ENCODE measurements around the gene MRPS27.

Gene MRPS27

GRCh38 chr5:72293495-72294055, 26.5 kb downstream of the MRPS27 start:
- in situ Hi-C loops (cut with HindIII; ENCODE audit: low sequenced_read_pairs) = no loop called here

GRCh38 chr5:72292411-72292810, 27.6 kb downstream of the MRPS27 start:
- in situ Hi-C loops (cut with HindIII; ENCODE audit: low sequenced_read_pairs) = no loop called here

GRCh38 chr5:72291601-72292000, 28.4 kb downstream of the MRPS27 start:
- in situ Hi-C loops (cut with HindIII; ENCODE audit: low sequenced_read_pairs) = no loop called here

- in situ Hi-C loops (cut with HindIII; ENCODE audit: low sequenced_read_pairs) = no loop called here
Observed at GRCh38 chr5:72290356-72291133, 29.5 kb downstream of the MRPS27 start.

- in situ Hi-C loops (cut with HindIII; ENCODE audit: low sequenced_read_pairs) = no loop called here
Observed at GRCh38 chr5:72288924-72289323, 31.1 kb downstream of the MRPS27 start.

DNA sequence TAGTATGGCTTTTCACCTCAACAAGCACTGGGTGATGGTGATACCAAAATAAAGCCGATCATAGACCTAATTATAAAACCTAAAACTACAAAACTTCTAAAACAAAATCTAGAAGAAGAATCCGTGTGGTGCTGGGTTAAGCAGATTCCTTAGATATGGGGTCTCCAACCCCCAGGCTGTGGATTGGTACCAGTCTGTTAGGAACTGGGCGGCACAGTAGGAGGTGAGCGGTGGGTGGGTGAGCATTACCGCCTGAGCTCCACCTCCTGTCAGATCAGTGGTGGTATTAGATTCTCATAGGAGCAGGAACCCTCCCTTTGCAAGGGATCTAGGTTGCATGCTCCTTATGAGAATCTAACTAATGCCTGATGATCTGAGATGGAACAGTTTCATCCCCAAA, 33.2 kb downstream of the MRPS27 start:
- in situ Hi-C loops (cut with HindIII; ENCODE audit: low sequenced_read_pairs) = no loop called here

GRCh38 chr5:72285424-72285821, 34.6 kb downstream of the MRPS27 start:
- in situ Hi-C loops (cut with HindIII; ENCODE audit: low sequenced_read_pairs) = no loop called here

GRCh38 chr5:72284559-72285423, 35.2 kb downstream of the MRPS27 start:
- in situ Hi-C loops (cut with HindIII; ENCODE audit: low sequenced_read_pairs) = loop anchor here (5.0 kb wide), 1 partner anchor 37 kb away; no protein-coding TSS in a partner anchor

- in situ Hi-C loops (cut with HindIII; ENCODE audit: low sequenced_read_pairs) = loop anchor here (5.0 kb wide), 1 partner anchor 36 kb away; no protein-coding TSS in a partner anchor
Observed at GRCh38 chr5:72283358-72283757, 36.7 kb downstream of the MRPS27 start.

- in situ Hi-C loops (cut with HindIII; ENCODE audit: low sequenced_read_pairs) = loop anchor here (5.0 kb wide), 1 partner anchor 36 kb away; no protein-coding TSS in a partner anchor
Observed at GRCh38 chr5:72282878-72283277, 37.2 kb downstream of the MRPS27 start.

DNA sequence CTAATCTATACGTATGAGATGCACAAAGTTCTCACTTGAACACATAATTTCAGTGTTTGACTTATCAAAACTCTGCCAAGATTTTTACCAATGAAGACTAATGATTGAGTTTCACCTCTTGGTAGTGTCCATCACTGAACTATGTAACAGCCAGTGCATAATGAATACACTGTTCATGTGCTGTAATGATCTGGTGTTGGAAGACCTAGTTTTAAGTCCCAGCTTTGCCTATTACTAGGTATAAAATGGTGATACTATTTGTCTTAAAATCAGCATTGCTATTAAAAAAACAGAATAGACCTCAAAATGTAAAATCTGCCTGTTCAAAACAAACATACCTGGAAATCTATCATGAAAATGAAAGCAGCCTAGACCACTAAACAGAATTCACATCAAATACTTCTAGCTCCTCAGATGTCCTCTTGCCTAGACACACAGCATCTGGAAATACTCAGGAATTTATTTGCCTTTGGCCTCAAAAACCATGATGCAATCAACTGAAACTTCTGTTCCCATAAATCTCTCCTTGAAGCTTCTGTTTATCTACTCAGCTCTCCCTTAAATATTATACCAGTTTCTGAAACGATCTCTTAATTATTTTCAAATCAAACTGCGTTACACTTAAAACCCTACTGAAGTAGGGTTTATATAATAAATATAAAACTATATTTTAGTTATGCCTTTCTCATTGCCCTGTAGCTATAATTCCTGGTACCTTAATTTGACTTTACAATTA, 38.1 kb downstream of the MRPS27 start:
- in situ Hi-C loops (cut with HindIII; ENCODE audit: low sequenced_read_pairs) = loop anchor here (5.0 kb wide), 1 partner anchor 35 kb away; no protein-coding TSS in a partner anchor

GRCh38 chr5:72281430-72281763, 38.6 kb downstream of the MRPS27 start:
- in situ Hi-C loops (cut with HindIII; ENCODE audit: low sequenced_read_pairs) = loop anchor here (5.0 kb wide), 1 partner anchor 34 kb away; no protein-coding TSS in a partner anchor

DNA sequence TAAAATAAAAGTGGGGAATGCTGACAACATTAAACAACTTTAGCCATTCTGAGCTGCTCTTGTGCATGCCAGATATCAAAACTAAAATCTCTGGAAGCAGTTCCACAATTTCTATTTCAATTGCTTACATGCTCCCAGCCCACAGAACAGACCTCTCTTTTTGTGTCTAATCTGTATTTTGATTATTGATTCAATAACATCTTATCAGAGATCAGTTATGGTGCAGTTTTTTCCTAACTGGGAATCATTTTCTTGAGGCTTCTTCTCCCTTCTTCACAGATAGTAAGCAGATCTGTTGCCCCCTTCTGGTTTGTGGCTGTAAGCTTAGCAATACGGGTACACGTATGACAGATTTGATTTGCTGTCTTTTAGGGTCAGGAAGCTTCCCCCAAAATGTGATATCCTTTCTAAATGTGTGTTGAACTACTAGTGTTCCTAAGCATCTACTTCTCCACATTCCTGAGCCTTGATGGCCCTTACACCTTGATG, 39.4 kb downstream of the MRPS27 start:
- in situ Hi-C loops (cut with HindIII; ENCODE audit: low sequenced_read_pairs) = loop anchor here (5.0 kb wide), 1 partner anchor 33 kb away; no protein-coding TSS in a partner anchor

DNA sequence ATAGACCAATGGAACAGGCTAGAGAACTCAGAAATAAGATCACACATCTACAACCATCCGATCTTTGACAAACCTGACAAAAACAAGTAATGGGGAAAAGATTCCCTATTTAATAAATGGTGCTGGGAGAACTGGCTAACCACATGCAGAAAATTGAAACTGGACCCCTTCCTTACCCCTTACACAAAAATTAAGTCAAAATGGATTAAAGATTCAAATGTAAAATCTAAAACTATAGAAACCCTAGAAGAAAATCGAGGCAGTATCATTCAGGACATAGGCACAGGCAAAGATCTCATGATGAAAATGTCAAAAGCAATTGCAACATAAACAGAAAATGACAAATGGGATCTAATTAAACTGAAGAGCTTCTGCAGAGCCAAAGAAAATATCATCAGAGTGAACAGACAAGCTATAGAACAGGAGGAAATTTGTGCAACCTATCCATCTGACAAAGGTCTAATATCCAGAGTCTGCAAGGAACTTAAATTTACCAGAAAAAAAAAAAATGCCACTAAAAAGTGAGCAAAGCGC, 43.8 kb downstream of the MRPS27 start:
- in situ Hi-C loops (cut with HindIII; ENCODE audit: low sequenced_read_pairs) = no loop called here

- in situ Hi-C loops (cut with HindIII; ENCODE audit: low sequenced_read_pairs) = no loop called here
Observed at GRCh38 chr5:72273547-72273946, 46.5 kb downstream of the MRPS27 start.

DNA sequence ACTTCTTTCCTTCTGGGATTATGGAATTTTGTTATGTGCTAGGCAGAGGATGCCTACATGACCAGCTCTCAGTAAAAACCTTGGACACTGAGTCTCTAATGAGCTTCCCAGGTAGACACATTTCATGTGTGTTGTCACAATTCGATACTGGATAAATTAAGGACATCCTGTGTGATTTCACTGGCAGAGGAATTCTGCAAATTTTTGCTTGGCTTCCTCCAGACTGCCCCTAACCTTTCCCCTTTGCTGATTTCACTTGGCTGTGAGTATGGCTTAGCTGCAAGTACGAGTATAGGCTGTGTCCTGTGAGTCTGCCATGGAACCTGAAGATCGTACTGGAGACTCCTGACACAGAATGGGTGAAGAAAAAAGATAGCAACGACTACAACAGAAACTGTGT, 47.6 kb downstream of the MRPS27 start:
- in situ Hi-C loops (cut with HindIII; ENCODE audit: low sequenced_read_pairs) = no loop called here

DNA sequence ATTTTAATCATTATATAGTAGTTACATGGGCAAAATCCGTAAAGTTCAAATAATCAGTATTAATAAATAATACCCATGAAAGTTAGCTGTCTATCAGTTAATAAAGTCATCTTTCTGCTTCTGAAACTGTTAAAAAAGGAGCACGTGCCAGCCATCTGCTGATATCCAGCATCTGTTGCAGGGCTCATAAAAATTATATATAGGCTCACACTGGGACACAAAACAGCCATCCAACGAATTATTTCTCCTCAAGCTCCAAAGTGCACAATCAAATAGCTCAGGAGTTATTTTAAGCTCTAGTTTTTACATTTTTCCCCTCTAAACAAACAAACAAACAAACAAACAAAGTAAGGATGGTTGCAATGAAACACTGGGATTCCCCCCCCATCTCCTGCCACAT, 48.3 kb downstream of the MRPS27 start:
- in situ Hi-C loops (cut with HindIII; ENCODE audit: low sequenced_read_pairs) = no loop called here

- in situ Hi-C loops (cut with HindIII; ENCODE audit: low sequenced_read_pairs) = no loop called here
Observed at GRCh38 chr5:72270037-72270436, 50.0 kb downstream of the MRPS27 start.

- in situ Hi-C loops (cut with HindIII; ENCODE audit: low sequenced_read_pairs) = no loop called here
Observed at GRCh38 chr5:72269411-72269780, 50.6 kb downstream of the MRPS27 start.

DNA sequence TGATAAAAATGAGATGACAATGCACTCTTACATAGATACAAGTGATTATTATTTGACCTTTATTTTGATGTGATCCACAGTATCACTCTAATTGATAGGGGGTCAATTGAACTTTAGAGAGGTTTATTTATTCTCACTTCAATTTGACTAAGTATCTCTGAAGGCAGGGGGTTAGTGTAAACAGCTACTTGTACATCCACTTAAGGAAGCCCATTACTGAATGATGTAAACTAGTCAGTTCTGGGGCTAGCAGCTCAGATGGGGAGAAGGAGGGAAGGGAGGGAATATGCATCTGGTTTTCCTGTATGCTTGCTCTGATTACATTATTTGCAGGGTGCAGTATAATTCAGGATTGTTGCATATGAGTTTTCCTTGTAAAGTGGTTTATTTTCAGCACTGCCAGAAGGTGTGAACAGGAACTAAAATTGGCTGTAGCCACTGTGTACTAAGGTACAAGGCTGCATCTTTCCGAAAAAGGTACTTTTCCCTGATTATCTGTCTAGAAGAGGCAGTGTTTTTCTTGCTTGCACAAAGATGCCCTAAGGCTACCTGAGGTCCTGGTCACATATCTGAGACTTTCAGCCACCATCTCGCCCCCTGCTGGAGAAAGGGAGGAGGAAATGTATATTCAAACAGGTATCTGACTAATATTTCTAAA, 51.2 kb downstream of the MRPS27 start:
- in situ Hi-C loops (cut with HindIII; ENCODE audit: low sequenced_read_pairs) = no loop called here

Data from endothelial cell of hepatic sinusoid (primary cell).